ENCODE results near the gene KCTD3.

The KCTD3 gene

DNA sequence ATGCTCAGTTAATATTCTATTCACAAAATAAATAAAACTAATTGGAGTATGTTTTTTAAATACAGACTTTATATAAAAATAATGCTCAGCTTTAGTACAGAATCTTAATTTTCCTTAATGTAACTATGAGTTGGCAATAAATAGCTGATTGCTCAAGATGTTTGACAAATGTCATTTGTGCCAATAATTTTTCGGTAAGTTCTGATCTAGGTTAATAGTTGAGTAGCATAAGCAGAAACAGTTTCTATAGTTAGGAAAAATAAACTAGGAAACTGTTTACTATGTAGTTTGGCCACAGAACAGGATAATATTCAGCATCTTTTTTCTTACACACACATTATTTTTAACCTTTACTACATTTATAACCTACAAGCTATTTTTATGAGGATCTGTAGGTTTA, 40.3 kb downstream of the KCTD3 start:
- DNase-seq = no peak

DNA sequence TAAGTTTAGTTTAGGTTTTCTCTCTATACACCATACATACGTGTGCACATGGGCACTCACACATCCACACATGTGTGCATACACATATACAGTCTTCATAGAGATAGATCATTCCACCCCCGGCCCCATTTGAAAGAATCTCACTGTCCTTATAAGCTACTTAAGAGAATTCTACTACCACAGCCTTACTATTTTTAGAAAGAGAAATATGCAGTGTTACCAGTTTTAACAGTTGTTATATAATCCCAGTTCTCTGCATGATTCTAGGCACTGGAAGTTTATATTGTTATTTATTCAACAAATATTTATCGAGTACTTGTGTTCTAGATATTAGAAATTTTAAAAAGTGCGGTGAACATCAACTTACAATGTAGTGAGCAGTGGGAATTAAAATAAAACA, 41.5 kb downstream of the KCTD3 start:
- no peak for DNase-seq

DNA sequence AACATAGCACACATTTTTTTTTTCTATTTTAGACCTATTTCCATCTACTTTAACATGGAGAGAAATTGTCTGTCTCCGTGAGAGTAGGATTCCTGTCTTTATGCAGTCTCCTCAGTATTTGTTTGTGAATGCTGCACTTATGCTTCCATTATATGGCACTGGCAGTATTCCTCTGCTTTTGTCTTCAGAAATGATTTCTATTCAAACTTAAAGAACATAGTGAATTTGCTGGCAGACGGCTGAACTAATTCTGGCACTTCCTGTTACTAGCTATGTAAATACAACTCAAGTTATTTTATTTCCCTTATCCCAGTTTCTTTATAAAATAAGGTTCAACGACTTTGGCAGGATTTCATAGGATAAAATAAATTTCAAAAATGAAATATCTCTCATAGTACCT, 45.3 kb downstream of the KCTD3 start:
- DNase-seq = no peak

DNA sequence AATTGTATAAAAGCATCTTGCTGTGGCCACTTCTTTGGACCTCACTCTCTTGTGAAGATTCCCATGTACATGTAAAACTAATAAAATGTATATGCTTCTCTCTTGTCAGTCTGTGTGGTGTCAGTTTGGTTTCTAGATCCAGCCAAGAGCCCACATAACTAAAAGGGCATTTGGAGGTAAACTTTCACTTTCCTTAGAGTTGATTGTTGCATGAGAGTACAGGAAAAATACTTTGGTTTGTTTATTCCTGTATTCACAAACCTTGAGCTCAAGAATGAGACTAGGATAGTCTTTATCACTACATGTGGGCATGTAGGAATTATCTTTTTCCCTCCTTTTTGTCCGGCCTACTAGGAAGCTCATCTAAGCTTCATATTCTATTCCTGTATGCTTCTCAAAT, 50.9 kb downstream of the KCTD3 start:
- DNase-seq = no peak

DNA sequence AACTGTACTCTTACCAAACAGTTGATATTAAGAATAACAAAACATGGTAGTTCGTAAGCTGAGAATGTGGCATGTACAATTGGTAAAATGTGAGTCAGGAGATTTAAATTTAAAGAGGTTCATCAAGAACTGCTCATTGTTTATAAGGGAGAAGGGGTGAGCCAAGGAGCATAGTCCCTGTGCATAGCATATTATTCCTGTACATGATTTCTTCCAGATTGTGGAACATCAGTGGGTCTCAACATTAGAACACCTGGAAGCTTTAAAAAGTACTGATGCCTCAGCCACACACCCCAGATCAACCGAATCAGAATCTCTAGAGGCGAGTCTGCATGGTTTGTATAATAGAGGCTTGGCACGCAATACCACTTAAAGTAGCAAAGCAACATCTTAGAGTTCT, 56.1 kb downstream of the KCTD3 start:
- no peak for DNase-seq

DNA sequence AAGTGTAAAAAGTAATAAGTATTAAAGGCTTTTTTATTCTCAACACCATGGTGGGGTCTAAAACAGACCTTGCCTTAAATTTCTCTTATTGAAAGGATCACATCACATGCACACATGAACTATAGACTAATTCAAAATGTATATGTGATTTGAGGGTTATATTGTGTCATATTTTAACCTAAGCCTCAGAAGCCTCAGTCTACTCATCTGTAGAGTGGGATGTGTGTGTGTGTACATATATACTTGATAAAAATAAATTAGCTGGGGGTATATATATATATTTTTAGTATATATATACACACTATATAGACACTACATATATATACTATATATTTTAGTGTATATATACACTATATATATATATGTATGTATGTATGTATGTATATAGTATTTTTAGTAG, 58.8 kb downstream of the KCTD3 start:
- DNase-seq = no peak

DNA sequence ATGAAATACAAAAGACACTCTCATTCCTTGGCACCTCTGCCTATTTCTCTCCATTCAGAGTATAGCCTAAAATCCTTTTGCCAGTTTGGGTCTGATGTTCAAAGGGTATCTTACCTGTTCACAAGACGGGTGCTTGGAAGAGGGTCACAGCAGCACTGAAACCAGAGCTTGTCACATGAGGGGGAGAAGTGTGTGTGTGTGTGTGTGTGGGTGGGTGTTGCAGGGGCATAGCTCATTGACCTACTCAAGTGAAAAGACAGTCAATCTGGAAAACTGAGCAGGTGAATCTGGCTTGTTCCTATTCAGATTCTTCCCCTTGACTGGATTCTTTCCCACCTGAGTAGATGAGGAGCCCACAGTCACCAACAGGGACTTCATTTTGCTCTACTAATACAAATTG, 63.9 kb downstream of the KCTD3 start:
- DNase-seq = no peak

DNA sequence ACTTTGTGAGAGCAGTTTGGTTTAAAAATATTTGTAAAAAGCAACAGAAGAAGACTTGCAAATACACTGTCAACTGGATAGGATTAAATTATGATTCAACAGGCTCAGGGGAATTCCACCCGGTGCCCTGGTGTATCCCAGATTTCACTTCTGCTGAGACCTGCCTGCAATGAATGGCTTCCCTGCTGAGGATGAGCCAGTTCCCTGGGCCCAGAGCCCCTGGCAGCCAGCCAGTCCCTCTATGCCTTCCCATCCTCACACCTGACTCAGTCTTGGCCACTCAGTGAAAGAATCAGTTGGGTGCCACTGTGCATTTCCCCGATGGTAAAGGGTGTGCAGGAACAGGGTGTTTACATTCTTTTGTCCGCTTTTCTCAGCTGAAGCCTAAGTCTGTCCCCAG, 64.4 kb downstream of the KCTD3 start:
- no peak for DNase-seq

DNA sequence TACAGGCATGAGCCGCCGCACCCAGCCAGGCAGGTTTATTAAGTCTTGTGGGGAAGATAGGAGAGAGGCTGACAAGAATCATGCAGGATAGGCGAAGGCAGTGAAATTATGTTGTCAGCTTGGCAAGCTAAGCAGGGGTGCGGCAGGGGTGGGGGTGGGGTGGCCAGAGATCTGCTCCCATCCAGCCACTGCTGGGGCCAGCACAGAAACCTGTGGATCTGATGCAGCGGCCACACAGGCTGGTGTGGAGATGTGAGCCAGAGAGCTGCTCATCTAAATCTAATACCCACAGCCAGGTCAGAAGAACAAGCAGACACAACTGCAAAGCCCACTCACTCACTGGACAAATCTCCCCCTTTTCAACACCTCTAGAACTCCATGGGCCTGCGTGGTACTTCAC, 68.7 kb downstream of the KCTD3 start:
- no peak for DNase-seq

DNA sequence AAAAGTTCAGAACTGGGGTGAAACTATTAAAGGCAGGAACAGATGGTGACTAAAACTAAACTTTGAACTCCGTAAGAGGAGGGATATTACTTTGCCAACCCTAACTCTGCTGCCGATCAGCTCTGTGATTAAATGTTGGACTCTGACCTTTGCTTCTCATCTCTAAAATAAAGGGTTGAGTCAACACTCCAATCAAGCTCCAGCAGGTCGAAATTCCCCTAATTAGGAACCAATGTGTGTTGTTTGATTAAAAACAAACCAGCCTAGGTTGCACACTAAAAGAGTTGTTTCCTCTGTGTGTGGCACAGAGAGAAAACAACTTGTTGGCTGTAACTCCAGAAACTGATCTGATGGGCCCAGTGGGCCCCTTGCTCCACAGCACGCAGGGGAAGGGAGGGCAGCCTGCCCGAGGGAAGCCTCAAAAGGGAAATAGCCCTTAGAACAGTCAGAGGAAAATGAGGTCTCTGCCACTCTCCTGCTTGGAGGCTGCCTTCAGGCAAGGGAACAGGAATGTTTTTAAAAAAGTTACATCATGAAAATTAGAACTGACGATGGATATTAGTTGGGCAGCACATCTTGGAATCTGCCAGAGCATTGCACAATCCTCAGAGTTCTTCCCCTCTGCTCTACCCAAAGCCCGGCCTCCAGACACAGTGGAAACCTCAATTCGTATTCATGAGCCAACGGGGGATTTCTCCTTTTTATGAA, 69.3 kb downstream of the KCTD3 start:
- no peak for DNase-seq

DNA sequence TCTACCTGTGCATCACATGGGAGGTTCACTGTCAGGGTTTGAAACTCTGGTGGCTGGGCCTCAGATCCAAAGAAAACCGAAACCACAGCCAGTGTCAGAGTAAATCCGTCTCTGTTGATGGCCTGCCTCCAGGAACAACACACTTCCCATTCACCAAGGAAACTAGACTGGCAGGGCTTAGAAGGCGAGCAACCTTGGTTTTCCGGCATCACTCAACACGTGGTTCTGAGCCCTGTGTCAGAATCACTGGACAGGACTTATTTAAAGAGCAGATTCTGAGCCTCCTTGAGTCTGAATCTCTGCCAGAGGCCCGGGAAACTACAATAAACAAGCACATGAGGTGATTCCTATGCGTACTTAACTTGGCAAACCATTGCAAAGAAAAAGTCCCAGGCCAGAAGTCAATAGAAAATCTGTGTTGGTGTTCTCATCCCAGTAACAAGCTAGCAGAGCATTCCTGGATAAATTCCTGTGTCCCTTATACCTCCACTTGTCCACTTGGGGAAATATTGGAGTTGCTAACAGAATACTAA, 70.0 kb downstream of the KCTD3 start:
- no peak for DNase-seq

DNA sequence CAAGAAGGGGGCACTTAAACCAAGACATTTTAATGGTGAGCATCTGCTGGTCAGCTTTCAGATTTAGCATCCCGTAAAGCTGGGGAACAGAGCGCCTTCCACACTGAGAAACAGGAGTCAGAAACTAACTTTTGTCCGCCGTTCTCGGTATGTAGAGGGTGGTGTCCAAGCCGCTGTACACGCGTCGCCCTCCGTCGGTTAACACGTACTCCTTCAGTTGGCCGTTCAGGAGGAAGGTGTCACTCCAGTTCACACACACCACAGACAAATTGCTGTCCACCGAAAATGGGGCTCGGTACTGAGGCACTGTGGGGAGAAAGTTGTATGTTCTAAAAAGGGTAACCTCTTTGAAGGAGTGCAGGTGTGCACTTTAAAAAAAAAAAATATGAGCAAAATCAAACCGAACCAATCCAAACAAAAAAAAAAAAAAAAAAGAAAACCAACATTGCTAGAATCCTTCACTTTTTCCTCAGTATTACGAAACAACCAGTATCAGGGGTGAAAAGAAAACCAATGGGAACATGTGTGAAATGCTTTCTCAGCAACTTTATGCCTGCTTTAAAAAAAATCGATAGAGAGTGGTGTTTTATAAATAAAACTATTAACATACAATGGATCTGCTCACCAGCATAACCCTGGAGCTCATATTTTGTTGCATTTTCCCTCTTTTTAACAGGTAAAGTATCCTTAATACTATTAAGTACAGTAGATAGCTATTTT, 73.5 kb downstream of the KCTD3 start:
- no peak for DNase-seq

DNA sequence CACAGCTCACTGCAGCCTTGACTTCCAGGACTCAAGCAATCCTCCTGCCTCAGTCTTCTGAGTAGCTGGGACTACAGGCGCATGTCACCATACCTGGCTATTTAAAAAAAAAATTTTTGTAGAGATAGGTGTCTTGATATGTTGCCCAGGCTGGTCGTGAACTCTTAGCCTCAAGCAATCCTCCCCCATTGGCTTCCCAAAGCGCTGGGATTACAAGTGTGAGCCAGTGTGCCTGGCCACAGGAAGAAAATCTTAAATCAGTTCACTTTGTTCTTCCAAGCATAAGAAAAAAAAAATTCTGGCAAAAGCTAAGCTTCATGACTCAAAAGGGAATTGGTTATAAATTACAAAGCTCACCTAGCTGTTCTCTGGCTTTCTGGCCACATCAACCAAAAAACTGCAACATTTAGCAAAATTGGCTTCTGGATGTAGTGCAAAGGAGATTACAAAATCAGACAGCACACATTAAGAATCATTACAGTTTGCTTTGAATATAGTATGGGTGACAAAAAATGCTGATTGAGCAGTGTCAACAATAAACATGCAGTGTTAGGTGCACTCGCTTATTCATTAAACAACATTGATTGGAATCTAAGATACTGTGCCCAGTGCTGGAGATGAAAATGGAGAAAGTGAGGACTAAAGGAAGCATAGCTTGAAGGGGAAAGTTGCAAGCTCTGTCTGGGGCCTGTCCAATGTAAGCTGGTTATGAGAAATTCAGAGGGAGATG, 76.7 kb downstream of the KCTD3 start:
- no peak for DNase-seq

DNA sequence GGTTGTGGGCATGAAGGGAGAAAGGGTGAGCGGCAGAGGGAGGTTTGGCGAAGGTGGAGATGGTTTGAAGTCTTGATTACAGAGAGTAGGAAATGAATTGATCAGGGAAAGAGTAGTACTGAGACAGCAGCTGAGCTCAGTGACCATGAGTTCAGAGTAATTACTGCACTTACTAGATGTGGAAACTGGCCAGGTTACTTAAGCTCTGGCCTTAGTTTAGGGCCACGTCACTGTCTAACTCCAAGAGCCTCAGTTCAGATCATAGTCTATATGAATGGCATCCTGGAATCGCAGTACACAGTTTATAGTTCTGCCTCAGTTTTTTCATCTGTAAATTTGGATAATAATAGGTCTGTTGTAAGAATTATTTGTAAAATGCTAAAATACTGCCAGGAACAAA, 78.1 kb downstream of the KCTD3 start:
- DNase-seq = no peak

DNA sequence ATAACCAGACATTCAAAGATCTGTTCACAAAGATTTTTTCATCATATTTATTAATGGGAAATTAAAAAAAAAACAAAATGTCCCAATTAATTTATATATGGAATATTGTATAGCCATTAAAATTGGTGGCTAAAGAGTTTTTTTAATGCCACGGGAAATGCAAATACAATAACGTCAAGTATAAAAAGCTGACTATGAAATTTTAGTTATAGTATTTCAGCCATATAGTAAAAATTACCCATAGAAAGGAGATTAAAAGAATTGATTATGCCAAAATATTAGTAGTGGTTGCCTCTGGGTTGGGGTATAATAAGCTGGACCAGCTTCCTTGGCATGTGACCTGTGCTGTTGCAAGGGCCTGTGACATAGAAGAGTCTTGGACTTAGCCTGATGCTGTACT, 78.8 kb downstream of the KCTD3 start:
- DNase-seq = no peak

DNA sequence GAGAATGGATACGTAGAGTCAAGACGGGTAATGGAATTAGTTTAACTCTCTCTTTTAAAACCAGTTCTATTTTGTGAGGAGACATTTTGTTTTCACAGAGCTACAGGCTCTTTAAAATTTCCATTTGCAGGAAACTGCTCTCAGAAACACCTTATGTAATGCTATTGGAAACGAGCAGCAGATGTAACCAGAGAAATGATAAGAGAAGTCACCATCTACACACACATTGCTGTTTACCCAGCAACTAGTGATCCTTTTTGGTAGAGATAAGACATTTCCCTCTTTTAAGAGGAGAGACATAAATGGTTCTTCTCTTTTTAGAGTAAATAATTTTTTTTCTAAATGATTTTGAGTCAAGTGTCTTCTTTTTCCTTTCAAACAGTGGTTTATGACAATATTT, 80.6 kb downstream of the KCTD3 start:
- no peak for DNase-seq

DNA sequence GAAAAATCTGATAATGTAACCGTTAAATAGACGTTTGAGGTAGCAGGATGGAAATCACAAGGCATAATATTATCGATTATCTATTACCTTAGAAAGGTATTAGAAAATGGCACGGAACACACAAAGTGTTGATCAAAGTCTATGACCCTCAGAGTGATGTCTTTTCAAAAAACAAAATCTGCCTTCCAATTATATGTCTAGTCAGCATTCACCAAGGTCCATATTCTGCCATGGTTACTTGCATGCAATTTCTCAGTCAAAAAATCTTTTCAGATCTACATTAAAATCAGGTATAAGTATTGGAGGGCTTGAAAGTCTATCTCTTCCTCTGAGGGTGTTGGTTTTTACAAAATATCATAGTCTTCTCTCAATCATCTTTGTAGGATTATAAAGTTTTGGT, 81.9 kb downstream of the KCTD3 start:
- DNase-seq = no peak

DNA sequence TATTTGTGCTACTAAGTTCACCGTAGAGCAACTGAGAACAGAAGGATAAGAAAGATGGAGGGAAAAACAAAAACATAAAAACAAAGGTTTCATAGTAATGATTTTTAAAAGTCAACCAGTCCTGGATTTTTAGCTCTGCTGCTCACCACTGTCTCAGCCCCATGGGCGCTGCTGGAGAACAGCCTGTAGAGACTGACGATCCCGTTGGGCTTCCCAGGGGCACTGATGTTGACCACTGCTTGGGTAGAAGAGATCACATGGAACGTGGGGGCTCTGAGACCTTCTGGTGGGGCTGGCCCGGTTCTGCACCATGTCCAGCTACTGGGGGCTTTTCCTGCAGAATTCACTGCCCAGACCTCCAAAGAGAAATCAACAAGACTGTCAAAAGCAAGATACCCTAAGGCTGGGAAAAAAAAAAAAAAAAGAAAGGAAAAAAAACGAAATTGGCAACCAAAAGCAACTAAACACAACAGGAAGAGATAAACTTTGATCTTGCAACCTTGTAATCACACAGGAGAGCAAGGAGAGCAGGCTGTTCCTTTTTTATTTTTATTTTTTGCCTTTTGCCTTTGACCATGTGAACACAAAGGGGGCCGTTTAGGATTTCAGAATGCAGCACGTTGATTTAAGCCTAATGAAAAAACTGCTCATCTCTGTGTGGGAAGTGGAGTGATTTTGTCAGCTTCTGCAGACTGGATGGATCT, 83.5 kb downstream of the KCTD3 start:
- DNase-seq = no peak

DNA sequence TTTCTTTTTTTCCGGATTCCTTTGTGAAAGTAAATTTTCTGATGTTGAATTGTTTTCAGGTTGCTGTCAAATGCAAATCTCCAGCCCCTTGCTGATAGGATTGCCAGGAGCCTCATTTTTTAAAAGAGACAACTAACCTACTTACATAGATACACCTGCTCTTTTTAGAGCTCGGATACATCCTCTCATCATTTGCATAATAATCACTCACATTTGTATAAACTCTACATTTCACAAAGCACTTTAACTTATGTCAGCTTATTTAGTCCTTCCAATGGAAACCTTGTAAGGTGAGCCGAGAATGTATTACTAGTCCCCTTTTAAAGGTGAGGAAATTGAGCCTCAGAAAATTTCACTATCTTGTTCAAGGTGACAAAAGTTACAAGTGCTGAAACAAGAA, 84.8 kb downstream of the KCTD3 start:
- no peak for DNase-seq

DNA sequence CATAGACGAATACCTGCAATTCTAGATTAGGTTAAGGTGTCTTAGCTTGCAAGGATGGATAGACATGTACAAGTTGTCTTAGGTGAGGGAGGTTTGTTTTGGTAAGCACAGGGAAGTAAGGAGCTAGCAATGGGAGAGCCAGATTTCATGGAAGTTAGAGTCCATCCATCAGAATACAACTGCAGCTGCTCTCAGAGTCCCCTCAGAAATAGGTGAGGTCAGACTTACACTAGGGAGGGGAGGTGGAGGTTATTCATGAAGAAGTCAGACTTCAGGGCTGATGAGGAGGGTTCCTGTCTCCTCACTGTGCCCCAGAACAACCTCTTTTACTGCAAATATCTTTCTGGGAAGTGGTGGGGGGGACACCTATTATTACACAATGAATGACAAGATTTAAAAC, 85.3 kb downstream of the KCTD3 start:
- no peak for DNase-seq

DNA sequence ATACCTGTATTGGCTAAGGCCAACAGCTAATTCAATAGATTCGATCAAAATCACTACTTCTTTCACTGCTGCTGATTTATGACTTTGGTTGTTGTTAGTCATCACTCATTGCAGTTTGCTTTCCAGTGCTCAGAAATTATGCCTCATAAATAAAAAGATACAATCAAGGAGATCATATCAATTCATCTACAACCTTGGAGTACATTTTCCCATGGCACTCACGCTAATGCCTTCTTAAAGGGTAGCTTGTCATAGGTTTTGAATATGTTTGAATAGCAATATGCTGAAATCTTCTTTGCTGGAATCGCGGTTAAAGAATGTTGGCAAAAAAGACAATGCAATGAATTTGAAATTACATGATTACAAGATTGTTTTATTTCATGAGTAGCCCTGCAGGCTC, 89.9 kb downstream of the KCTD3 start:
- DNase-seq = no peak

DNA sequence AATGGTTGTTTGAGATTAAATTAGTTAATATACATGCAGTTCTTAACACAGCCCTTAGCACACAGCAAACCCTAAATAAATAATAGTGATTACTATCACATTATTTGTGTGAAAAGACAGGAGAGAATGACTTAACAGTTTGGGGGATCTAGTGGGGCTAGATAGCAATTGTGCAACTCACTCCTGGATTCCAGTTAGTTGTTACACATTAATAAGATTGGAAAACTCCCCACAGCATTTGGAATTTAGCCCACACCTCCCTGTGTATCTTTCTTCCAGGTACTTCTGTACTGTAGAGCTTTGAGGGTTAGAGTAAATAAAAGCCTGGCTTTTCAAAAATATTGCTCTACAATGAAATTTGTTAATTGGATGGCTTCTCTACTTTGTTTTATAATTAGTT, 93.2 kb downstream of the KCTD3 start:
- no peak for DNase-seq

DNA sequence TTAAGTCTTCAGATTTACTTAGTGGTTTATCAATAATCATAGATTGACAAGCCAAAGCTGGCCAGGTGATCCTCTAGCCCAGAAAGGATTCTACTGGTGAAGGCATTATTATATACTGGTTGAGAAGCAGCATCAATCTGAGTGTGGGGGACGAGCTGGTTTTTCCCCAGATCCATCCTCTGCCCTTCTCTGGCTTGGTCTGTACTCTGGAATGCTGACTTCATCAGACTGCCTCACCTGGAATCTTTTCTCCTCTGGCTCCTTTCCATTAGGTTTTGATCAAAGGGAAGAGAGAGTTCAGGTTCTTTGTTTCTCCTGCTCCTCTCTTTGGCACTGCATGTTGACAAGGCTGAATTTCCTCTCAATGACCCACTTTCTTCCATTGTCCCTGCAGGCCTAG, 93.9 kb downstream of the KCTD3 start:
- DNase-seq = no peak

Data from CD4-positive, alpha-beta T cell treated with Interleukin-17A for 4 hours (primary cell).